ENCODE measurements around the gene LURAP1L.

LURAP1L gene

DNA sequence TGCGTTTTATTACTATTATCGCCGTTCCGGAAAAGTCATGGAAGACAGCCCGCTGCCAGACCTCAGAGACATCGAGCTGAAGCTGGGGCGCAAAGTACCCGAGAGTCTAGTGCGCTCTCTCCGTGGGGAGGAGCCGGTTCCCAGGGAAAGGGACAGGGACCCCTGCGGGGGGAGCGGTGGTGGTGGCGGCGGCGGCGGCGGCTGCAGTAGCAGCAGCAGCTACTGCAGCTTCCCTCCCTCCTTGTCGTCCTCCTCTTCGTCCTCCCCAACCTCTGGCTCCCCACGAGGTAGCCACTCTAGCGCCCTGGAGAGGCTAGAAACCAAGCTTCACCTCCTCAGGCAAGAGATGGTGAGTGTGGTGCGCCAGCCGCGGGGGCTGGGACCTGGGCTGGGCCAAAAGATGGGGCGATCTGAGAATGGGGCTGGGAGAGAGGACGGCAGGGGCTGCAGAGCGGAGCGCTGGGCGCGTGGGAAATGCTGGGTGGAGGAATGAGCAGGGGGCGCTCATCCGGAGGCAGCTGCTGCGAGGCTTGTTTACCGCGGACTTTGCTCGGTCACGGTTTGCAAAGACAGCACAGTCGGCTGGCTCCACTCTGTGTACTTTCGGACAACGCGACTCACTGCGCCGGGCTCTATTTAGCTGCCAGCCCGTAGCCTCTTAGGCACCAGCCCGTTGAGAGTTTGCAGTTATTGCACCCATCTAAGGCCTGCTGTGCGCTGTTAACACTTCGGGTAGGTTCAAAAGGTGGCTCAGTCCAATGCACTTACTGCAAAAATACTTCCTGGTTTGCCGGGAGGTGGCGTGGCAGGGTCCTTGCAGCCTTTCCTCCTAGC is 1.1 kb downstream of the LURAP1L start:
- TF ChIP-seq FOXP2 (optimal IDR thresholded peaks at IDR 0.05; ENCODE audit: borderline replicate concordance, extremely low read depth, extremely low read length, insufficient read depth) = peak; percentile 62
- no peak for TF ChIP-seq POLR2AphosphoS5 (IDR thresholded peaks at IDR 0.05; ENCODE audit: low read depth, low read length)
- TF ChIP-seq, protein P1, sequence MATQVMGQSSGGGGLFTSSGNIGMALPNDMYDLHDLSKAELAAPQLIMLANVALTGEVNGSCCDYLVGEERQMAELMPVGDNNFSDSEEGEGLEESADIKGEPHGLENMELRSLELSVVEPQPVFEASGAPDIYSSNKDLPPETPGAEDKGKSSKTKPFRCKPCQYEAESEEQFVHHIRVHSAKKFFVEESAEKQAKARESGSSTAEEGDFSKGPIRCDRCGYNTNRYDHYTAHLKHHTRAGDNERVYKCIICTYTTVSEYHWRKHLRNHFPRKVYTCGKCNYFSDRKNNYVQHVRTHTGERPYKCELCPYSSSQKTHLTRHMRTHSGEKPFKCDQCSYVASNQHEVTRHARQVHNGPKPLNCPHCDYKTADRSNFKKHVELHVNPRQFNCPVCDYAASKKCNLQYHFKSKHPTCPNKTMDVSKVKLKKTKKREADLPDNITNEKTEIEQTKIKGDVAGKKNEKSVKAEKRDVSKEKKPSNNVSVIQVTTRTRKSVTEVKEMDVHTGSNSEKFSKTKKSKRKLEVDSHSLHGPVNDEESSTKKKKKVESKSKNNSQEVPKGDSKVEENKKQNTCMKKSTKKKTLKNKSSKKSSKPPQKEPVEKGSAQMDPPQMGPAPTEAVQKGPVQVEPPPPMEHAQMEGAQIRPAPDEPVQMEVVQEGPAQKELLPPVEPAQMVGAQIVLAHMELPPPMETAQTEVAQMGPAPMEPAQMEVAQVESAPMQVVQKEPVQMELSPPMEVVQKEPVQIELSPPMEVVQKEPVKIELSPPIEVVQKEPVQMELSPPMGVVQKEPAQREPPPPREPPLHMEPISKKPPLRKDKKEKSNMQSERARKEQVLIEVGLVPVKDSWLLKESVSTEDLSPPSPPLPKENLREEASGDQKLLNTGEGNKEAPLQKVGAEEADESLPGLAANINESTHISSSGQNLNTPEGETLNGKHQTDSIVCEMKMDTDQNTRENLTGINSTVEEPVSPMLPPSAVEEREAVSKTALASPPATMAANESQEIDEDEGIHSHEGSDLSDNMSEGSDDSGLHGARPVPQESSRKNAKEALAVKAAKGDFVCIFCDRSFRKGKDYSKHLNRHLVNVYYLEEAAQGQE (IDR thresholded peaks at IDR 0.05; ENCODE audit: insufficient read depth in 1 of 2, low read depth in 2 of 2, low read length in 2 of 2) = no peak
- TF ChIP-seq SIN3A (IDR thresholded peaks at IDR 0.05; ENCODE audit: borderline replicate concordance, insufficient read depth, low read length) = no peak

- no peak for TF ChIP-seq FOXP2 (optimal IDR thresholded peaks at IDR 0.05; ENCODE audit: borderline replicate concordance, extremely low read depth, extremely low read length, insufficient read depth)
- TF ChIP-seq, protein P1 (IDR thresholded peaks at IDR 0.05; ENCODE audit: insufficient read depth in 1 of 2, low read depth in 2 of 2, low read length in 2 of 2) = no peak
- no peak for TF ChIP-seq SIN3A (IDR thresholded peaks at IDR 0.05; ENCODE audit: borderline replicate concordance, insufficient read depth, low read length)
- TF ChIP-seq POLR2AphosphoS5 (IDR thresholded peaks at IDR 0.05; ENCODE audit: low read depth, low read length) = no peak
- no peak for TF ChIP-seq TAF1 (IDR thresholded peaks at IDR 0.05; ENCODE audit: borderline replicate concordance, insufficient read depth, low read length)
Observed at GRCh38 chr9:12776513-12777055, 1.8 kb downstream of the LURAP1L start.

DNA sequence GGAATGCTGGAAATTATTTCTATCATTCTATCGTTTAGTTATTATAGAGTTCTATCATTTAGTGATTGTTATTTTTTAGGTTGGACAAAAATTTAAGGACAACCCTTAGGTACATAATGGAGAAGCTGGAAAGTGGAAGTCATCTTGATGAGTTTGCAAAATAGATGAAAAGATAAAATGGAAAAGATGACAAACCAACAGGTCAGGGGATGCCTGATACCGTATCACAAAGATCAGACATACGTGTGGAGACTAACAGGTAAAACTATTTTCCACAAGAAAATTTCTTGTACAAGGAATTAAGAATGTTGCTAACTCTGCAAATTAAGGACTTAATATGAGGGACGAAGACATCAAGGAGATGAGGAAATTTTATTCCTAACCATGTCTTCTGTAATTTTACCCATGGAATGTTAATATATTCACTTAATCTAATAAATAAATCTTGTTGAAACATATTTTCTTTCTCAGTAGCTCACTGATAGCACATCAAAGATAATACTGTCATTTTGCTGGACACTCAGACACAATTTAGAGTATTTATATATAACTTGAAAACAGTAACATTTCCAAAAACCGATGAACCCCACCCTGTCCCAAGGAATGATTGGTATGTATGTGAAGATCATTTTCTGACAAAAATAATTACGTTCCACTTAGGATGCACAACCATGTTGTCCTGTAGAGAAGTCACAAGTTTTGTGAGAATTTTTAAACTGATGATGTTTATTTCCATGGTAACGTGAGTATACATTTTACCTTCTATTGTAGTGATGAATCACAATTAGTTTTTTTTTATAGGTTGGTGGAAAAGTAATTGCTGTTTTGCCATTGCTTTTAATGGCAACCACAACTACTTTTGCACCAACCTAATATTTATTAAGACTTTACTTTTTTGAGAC is 2.6 kb downstream of the LURAP1L start:
- TF ChIP-seq FOXP2 (optimal IDR thresholded peaks at IDR 0.05; ENCODE audit: borderline replicate concordance, extremely low read depth, extremely low read length, insufficient read depth) (no peak), POLR2AphosphoS5 (IDR thresholded peaks at IDR 0.05; ENCODE audit: low read depth, low read length) (no peak), SIN3A (IDR thresholded peaks at IDR 0.05; ENCODE audit: borderline replicate concordance, insufficient read depth, low read length) (no peak), TAF1 (IDR thresholded peaks at IDR 0.05; ENCODE audit: borderline replicate concordance, insufficient read depth, low read length) (no peak)
- TF ChIP-seq, protein P1 (IDR thresholded peaks at IDR 0.05; ENCODE audit: insufficient read depth in 1 of 2, low read depth in 2 of 2, low read length in 2 of 2) = no peak

DNA sequence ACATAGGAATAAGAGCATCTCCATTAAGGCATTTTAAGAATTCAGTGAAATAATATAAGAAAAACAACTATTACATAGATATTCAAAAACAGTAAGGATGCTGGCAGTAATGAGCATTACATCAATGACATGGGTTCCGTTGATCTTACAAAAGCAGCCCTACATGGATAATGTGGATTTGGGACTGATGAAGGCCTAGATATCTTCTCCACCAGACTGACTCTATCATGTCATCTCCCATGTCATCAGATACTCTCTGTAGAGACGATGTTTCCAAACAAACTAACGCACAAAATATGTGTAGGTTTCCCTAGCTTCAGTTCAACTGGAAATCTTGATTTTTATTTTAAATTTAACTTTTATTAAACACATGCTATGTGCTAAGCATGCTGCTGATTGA is 3.6 kb downstream of the LURAP1L start:
- TF ChIP-seq SIN3A (IDR thresholded peaks at IDR 0.05; ENCODE audit: borderline replicate concordance, insufficient read depth, low read length) (no peak), FOXP2 (optimal IDR thresholded peaks at IDR 0.05; ENCODE audit: borderline replicate concordance, extremely low read depth, extremely low read length, insufficient read depth) (no peak), POLR2AphosphoS5 (IDR thresholded peaks at IDR 0.05; ENCODE audit: low read depth, low read length) (no peak), TAF1 (IDR thresholded peaks at IDR 0.05; ENCODE audit: borderline replicate concordance, insufficient read depth, low read length) (no peak)
- TF ChIP-seq, protein P1 (IDR thresholded peaks at IDR 0.05; ENCODE audit: insufficient read depth in 1 of 2, low read depth in 2 of 2, low read length in 2 of 2) = no peak

Measured in PFSK-1 (cell line).